Spleen (tissue), 11 donors: ENCODE results near the gene AGAP4. TPM values are rescaled to one million over a fixed set of nuclear protein-coding genes. Genes with fewer than 3 reads are reported as not detected.
"Not testable (repeated sequence)": the region's sequence is repeated elsewhere in the genome, so short reads cannot be mapped to it uniquely, and the experiment has no call there.

ENCODE experiments used
- DNase-seq: peaks from one replicate; pipeline ENCODE4 v3.0.0-alpha.2; 2020
- H3K27ac ChIP-seq, 8 donors: fragments of 200-600 bp; sonication (generic) in 7 of 8; 1 replicate in 4 of 8; 2 replicates in 4 of 8; pipeline versions ENCODE4 v1.5.0 to v1.8.0; 2016 to 2021; ENCODE audit warnings: inconsistent platforms in 4 of 8, mild to moderate bottlenecking in 4 of 8, moderate library complexity in 1 of 8
- H3K27me3 ChIP-seq, 7 donors: fragments of 200-600 bp; sonication (generic) in 6 of 7; replicated peaks in 1 of 7; 1 replicate in 4 of 7; 2 replicates in 3 of 7; pipeline versions ENCODE4 v1.5.0 to v1.8.0; 2016 to 2021; ENCODE audit warnings: inconsistent platforms in 3 of 7, mild to moderate bottlenecking in 1 of 7
- H3K36me3 ChIP-seq, 6 donors: fragments of 200-600 bp; sonication (generic) in 5 of 6; 1 replicate in 4 of 6; 2 replicates in 2 of 6; pipeline versions ENCODE4 v1.5.0 to v1.8.0; 2016 to 2021; ENCODE audit warnings: inconsistent platforms in 2 of 6
- H3K4me1 ChIP-seq, 6 donors: fragments of 200-600 bp; sonication (generic) in 5 of 6; 1 replicate in 3 of 6; 2 replicates in 3 of 6; pipeline versions ENCODE4 v1.5.0 to v1.8.0; 2016 to 2021; ENCODE audit warnings: inconsistent platforms in 3 of 6
- H3K4me3 ChIP-seq, 8 donors: fragments of 200-600 bp; sonication (generic) in 7 of 8; 1 replicate in 4 of 8; 2 replicates in 4 of 8; pipeline versions ENCODE4 v1.5.0 to v1.8.0; 2016 to 2021; ENCODE audit warnings: inconsistent platforms in 4 of 8, mild to moderate bottlenecking in 4 of 8, moderate library complexity in 2 of 8
- H3K9me3 ChIP-seq, 8 donors: fragments of 200-600 bp; sonication (generic) in 7 of 8; 1 replicate in 4 of 8; 2 replicates in 4 of 8; pipeline versions ENCODE4 v1.5.0 to v1.8.0; 2016 to 2021; ENCODE audit warnings: inconsistent platforms in 4 of 8
- WGBS, 5 donors: extraction: QIAGEN DNeasy Blood & Tissue Kit in 3 of 5; methylation state at CpG; one replicate each; pipeline versions ENCODE4 v1.1.5 to v1.1.7; 2013 to 2018; 5-methylcytosine and 5-hydroxymethylcytosine counted together
- intact Hi-C: fragments of 100-400 bp; cut with DNase I; formaldehyde crosslinking; loops from one replicate; pipeline ENCODE4 v1.15.0; 2023; ENCODE audit warnings: low total_unique reads
- polyA plus RNA-seq, 3 donors: library from polyadenylated mRNA; stranded (reverse); fragments of 200-250 nt; gene quantifications; one replicate each; pipeline ENCODE4 v1.2.1, GENCODE V29; 2013
- small RNA-seq, 4 donors: library from RNA; depleted of rRNA; stranded (forward); fragments of <200 nt; gene quantifications; one replicate each; pipeline ENCODE3, GENCODE V24; 2016
- total RNA-seq, 7 donors: library from RNA; depleted of rRNA in 3 of 7; stranded (reverse); fragments of >200 nt in 3 of 7; fragmentation: NEBNext Ultra II Directional in 4 of 7; extraction: Animal tissue kit (Norgen Biotek cat#: 25700) in 4 of 7; gene quantifications; one replicate each; pipeline versions ENCODE4 v1.1.0 to v1.2.1, GENCODE V29; 2016 to 2021
- donor health status: healthy with polysubstance abuse.
- donor health status: DM: no; HTN: no; CAD: no; lungs with moderate emphysema.
- donor health status: DM: no; HTN: no; CAD: no.
- donor health status: Bipolar disorder and iron deficiency.
- donor health status: healthy.
- donor health status: DM: no; HTN: no; CAD: no.
- donor health status: DM: yes; HTN: yes; CAD: no.

AGAP4 gene
- total and polyA plus RNA-seq, 10 donors = 13.1 to 30.5 (median 18.7) TPM

DNA sequence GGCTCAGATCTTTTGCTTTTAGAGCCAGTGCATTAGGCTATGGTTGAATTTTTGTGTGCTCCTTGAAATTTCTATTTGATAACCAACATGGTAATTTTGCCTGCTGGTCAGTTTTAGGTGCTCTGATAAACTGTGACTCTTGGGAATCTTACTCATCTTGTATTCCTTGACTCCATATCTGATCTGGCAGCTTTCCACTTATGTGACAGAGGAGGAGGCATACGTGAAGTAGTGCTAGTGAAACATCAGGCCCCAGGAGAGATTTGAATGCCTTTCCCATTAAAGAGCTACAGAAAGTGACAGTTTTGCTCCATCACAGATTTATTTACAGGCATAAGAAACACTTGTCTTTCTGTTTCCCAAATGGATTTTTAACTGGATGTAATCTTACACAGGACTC, 61.1 kb downstream of the AGAP4 start:
- H3K4me3 ChIP-seq, intact Hi-C loops, H3K9me3 ChIP-seq, H3K27me3 ChIP-seq, H3K27ac ChIP-seq, H3K4me1 ChIP-seq, DNase-seq: not testable (repeated sequence)
- WGBS, 5 donors = 73 to 100% (median 91%) methylated on average over 1 of the region's 1 CpG
- H3K36me3 ChIP-seq = peaks cover 0 to 72% (median 39%) of the 10 kb centered on the region in 6 donors

Small RNAs within 50 kb of the gene (small RNA-seq; reads per million reads assigned to genes)
- gene AC012044.1 = 0 reads per million in 4 donors
- 0 reads per million in 4 donors for gene RNA5SP310

Other genes with a start within 250 kb of the AGAP4 start
- 10 to 100 TPM; 15.9 to 27.7 (median 19.0) TPM for gene ZFAND4, start 174.7 kb downstream of the AGAP4 start, total RNA-seq
- 1 to 10 TPM; 3.6 to 5.9 (median 4.8) TPM for gene ZFAND4, start 174.7 kb downstream of the AGAP4 start, polyA plus RNA-seq
- gene WASHC2C, start 120.2 kb downstream of the AGAP4 start, total RNA-seq = 10 to 100 TPM; 36.5 to 65.2 (median 59.1) TPM
- 10 to 100 TPM; 17.9 to 29.4 (median 19.5) TPM for gene WASHC2C, start 120.2 kb downstream of the AGAP4 start, polyA plus RNA-seq
- gene TIMM23, start 125.0 kb upstream of the AGAP4 start, total RNA-seq = 10 to 100 TPM; 29.9 to 56.2 (median 35.0) TPM
- 10 to 100 TPM; 38.5 to 49.6 (median 47.7) TPM for gene TIMM23, start 125.0 kb upstream of the AGAP4 start, polyA plus RNA-seq
- gene NCOA4, start 183.1 kb upstream of the AGAP4 start, total RNA-seq = 100 to 1,000 TPM; 196 to 352 (median 292) TPM
- gene NCOA4, start 183.1 kb upstream of the AGAP4 start, polyA plus RNA-seq = 10 to 100 TPM; 39.3 to 91.2 (median 63.6) TPM
- not detected for gene MSMB, start 198.8 kb upstream of the AGAP4 start, total RNA-seq
- not detected for gene MSMB, start 198.8 kb upstream of the AGAP4 start, polyA plus RNA-seq